Prostate gland (tissue), 2 donors: ENCODE results near the gene GNG13. TPM values are rescaled to one million over a fixed set of nuclear protein-coding genes. Genes with fewer than 3 reads are reported as not detected.

ENCODE experiments used
- DNase-seq: peaks from one replicate; pipeline ENCODE4 v3.0.0-alpha.2; 2019; ENCODE audit warnings: low spot score
- H3K27ac ChIP-seq, 2 donors: fragments of 200-600 bp; sonication (generic); 2 replicates each; pipeline ENCODE4 v1.5.1; 2017 to 2019
- H3K27me3 ChIP-seq: fragments of 200-600 bp; sonication (generic); replicated peaks from 2 replicates; pipeline ENCODE4 v1.5.1; 2019; ENCODE audit not compliant: insufficient read depth
- H3K36me3 ChIP-seq, 2 donors: fragments of 200-600 bp; sonication (generic); 1 replicate in 1 of 2; 2 replicates in 1 of 2; pipeline versions ENCODE4 v1.5.1 to v1.8.1; 2017 to 2019
- H3K4me1 ChIP-seq: fragments of 200-600 bp; sonication (generic); replicated peaks from 2 replicates; pipeline ENCODE4 v1.5.1; 2019
- H3K4me3 ChIP-seq, 2 donors: fragments of 200-600 bp; sonication (generic); 2 replicates each; pipeline ENCODE4 v1.5.1; 2017 to 2019
- H3K9me3 ChIP-seq: fragments of 200-600 bp; sonication (generic); 2 replicates; pipeline ENCODE4 v1.5.1; 2017
- POLR2A ChIP-seq: fragments of 450-650 bp; IDR thresholded peaks from one replicate; pipeline ENCODE4 v1.6.1; 2016; ENCODE audit warnings: antibody characterized with exemption, mild to moderate bottlenecking
- POLR2AphosphoS5 ChIP-seq: sonication (generic); formaldehyde crosslinking; IDR thresholded peaks from one replicate; pipeline ENCODE4 v1.6.1; 2017; ENCODE audit warnings: antibody characterized with exemption
- WGBS: methylation state at CpG from one replicate; pipeline ENCODE4 v1.1.5; 2018; 5-methylcytosine and 5-hydroxymethylcytosine counted together
- intact Hi-C: fragments of 100-400 bp; cut with DNase I; formaldehyde crosslinking; loops from one replicate; pipeline ENCODE4 v1.14.2; 2022
- microRNA counts, 2 donors: library from miRNA; unstranded; fragments of <30 nt; microRNA quantifications; one replicate each; lab custom pipeline; 2016 to 2017
- microRNA-seq: library from miRNA; unstranded; fragments of <30 nt; microRNA quantifications from one replicate; pipeline ENCODE4, GENCODE V29; 2016
- small RNA-seq, 2 donors: library from RNA; depleted of rRNA; stranded (forward); fragments of <200 nt; gene quantifications; one replicate each; pipeline ENCODE3, GENCODE V24; 2016
- total RNA-seq, 2 donors: library from RNA; depleted of rRNA; stranded (reverse); fragments of >200 nt; gene quantifications; one replicate each; pipeline ENCODE4 v1.1.0, GENCODE V29; 2016
- TF ChIP-seq, protein P1 (sequence below), 4 experiments: fragments of 200-600 bp in 2 of 4; fragments of 450-650 bp in 2 of 4; sonication (generic) in 2 of 4; IDR thresholded peaks; 1 replicate in 3 of 4; 2 replicates in 1 of 4; pipeline ENCODE4 v1.5.1; 2016 to 2019; ENCODE audit warnings: antibody characterized with exemption in 4 of 4, mild to moderate bottlenecking in 2 of 4, moderate library complexity in 2 of 4

GNG13 gene
- total RNA-seq, 2 donors from 2014 or later = not detected

DNA sequence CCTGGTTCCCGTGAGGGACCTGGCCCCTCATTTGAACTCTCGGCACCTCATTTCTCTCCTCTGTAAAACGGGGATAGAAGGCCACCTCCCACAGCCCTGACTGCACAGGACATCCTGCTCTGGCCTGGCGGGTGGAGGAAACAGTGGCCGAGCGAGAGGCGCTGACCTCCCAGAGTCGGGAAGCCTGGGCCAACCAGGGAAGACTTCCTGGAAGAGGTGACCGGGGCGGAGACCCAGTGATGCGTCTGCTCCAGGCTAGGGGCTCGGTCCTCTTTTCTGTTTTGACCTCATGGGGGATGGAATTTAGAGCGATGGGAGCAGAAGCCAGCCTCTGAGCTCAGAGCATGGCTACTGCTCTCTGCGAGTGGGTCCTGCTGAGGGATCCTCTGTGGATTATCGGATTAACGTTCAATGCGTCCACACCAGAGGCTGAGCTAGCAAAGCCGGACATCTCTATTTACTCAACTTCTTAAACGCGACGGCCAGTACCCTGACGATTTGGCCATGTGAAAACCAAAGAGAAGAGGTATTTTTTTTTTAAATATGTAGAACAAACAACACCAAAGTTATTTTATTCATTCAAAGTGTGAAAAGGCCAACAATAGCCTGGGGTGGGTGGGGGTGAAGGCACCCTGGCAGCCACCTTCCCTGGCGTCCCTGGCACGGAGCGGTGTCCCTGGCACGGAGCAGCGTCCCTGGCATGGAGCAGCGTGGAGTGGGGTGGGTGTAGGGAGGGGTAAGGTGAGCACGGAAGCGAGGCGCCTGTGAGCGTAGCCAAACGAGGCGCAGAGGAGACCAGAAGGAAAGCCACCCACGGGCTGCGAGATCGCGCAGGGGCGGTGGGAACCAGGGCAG lies 49.2 kb downstream of the GNG13 start:
- no peak for TF ChIP-seq POLR2A
- no peak for TF ChIP-seq POLR2AphosphoS5
- 46% methylated on average over 37 of the region's 39 CpGs for WGBS
- peak overlapping the region in 1 of 2 donors; percentile 36 for H3K27ac ChIP-seq
- H3K4me3 ChIP-seq = no peak overlapping the region
- no peaks in the 10 kb centered on the region for H3K27me3 ChIP-seq
- H3K9me3 ChIP-seq = no peaks in the 10 kb centered on the region
- H3K4me1 ChIP-seq = no peaks in the 10 kb centered on the region
- intact Hi-C loops = no loop called here
- DNase-seq = no peak
- H3K36me3 ChIP-seq = no peaks in the 10 kb centered on the region

DNA sequence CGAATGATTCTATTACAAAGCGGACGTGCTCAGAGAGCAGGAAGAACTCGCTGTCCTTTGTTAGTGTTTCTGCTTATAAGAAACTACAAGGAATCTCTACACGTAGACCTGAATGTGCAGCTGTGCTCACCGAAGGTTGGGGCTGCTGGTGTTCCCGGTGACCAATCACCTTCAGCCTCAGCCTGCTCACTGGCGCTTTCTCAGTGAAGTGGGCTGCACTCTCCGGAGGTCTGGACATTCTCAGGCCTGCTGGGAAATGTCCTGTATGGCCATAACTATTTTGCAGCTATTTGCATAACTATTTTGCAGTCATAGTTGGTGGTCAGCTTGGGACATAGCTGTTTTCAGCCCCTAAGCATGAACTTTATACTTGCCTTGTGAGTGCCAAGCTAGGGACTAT lies 50.0 kb downstream of the GNG13 start:
- Histone ChIP-seq H3K9me3 (no peaks in the 10 kb centered on the region), H3K36me3 (no peaks in the 10 kb centered on the region), H3K27me3 (no peaks in the 10 kb centered on the region), H3K27ac (no peak overlapping the region), H3K4me1 (no peaks in the 10 kb centered on the region), H3K4me3 (no peak overlapping the region)
- WGBS = 56% methylated on average over 9 of the region's 9 CpGs
- DNase-seq = no peak
- intact Hi-C loops = no loop called here
- TF ChIP-seq POLR2AphosphoS5 (no peak), POLR2A (no peak)
- TF ChIP-seq, protein P1, sequence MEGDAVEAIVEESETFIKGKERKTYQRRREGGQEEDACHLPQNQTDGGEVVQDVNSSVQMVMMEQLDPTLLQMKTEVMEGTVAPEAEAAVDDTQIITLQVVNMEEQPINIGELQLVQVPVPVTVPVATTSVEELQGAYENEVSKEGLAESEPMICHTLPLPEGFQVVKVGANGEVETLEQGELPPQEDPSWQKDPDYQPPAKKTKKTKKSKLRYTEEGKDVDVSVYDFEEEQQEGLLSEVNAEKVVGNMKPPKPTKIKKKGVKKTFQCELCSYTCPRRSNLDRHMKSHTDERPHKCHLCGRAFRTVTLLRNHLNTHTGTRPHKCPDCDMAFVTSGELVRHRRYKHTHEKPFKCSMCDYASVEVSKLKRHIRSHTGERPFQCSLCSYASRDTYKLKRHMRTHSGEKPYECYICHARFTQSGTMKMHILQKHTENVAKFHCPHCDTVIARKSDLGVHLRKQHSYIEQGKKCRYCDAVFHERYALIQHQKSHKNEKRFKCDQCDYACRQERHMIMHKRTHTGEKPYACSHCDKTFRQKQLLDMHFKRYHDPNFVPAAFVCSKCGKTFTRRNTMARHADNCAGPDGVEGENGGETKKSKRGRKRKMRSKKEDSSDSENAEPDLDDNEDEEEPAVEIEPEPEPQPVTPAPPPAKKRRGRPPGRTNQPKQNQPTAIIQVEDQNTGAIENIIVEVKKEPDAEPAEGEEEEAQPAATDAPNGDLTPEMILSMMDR (IDR thresholded peaks at IDR 0.05) = no peak

DNA sequence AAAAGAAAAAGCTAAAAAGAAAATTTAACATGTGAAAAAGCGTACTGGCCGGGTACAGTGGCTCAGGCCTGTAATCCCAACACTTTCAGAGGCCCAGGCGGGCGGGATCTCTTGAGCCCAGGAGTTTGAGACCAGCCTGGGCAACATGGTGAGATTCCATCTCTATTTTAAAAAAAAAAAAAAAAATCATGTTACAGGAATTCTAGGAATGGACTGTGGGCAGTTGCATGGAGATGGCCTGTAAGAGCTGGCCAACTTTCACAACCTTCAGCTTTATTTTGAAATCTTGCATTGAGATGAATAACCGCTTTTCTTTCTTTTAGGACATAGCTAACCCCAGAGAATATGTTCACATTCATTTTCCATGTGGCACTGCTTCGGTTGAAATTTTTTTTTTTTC lies 51.5 kb downstream of the GNG13 start:
- no peak overlapping the region for H3K27ac ChIP-seq
- TF ChIP-seq, protein P1 (IDR thresholded peaks at IDR 0.05) = no peak
- TF ChIP-seq POLR2AphosphoS5 = no peak
- no peak for TF ChIP-seq POLR2A
- intact Hi-C loops = no loop called here
- H3K4me3 ChIP-seq = no peak overlapping the region
- no peaks in the 10 kb centered on the region for H3K27me3 ChIP-seq
- WGBS = 74% methylated on average over 6 of the region's 6 CpGs
- DNase-seq = no peak
- H3K4me1 ChIP-seq = no peaks in the 10 kb centered on the region
- no peaks in the 10 kb centered on the region for H3K36me3 ChIP-seq
- H3K9me3 ChIP-seq = no peaks in the 10 kb centered on the region

MicroRNA genes within 50 kb of the gene (microRNA counts, 767-probe panel; counts per million panel counts)
- microRNA hsa-miR-662 (lab: Ali Mortazavi, UCI) = 431 to 1,408 counts per million in 2 donors

Small RNA genes within 50 kb of the gene (microRNA-seq; reads per million reads assigned to microRNA genes)
- gene MIR662 = not detected

Small RNA genes within 50 kb of the gene (small RNA-seq; reads per million reads assigned to genes)
- 0 reads per million in 2 donors for gene MIR662

Other genes starting within 250 kb of the GNG13 start
- 1 to 10 TPM in 1 of 2 donors, not detected in 1; 5.1 TPM for gene PRR35, start 240.3 kb downstream of the GNG13 start, total RNA-seq
- gene NHLRC4, start 233.7 kb downstream of the GNG13 start, total RNA-seq = 1 to 10 TPM; 2.9 to 6.2 TPM
- gene PIGQ, start 230.8 kb downstream of the GNG13 start, total RNA-seq = 10 to 100 TPM; 70.1 to 85.8 TPM
- gene RAB40C, start 210.7 kb downstream of the GNG13 start, total RNA-seq = 10 to 100 TPM; 41.8 to 68.0 TPM
- gene WFIKKN1, start 169.7 kb downstream of the GNG13 start, total RNA-seq = 1 to 10 TPM; 1.5 to 1.9 TPM
- 100 to 1,000 TPM; 179 to 207 TPM for gene METTL26, start 164.4 kb downstream of the GNG13 start, total RNA-seq
- 10 to 100 TPM; 59.5 to 61.6 TPM for gene MCRIP2, start 158.9 kb downstream of the GNG13 start, total RNA-seq
- 10 to 100 TPM; 36.8 to 60.4 TPM for gene WDR90, start 151.4 kb downstream of the GNG13 start, total RNA-seq
- gene RHOT2, start 132.6 kb downstream of the GNG13 start, total RNA-seq = 100 to 1,000 TPM; 101 to 169 TPM
- 1 to 10 TPM; 4.5 to 4.9 TPM for gene RHBDL1, start 125.1 kb downstream of the GNG13 start, total RNA-seq
- 100 to 1,000 TPM; 173 to 255 TPM for gene STUB1, start 120.3 kb downstream of the GNG13 start, total RNA-seq
- 100 to 1,000 TPM; 121 to 132 TPM for gene JMJD8, start 116.4 kb downstream of the GNG13 start, total RNA-seq
- 10 to 100 TPM; 18.2 to 26.4 TPM for gene WDR24, start 110.3 kb downstream of the GNG13 start, total RNA-seq
- 1 to 10 TPM; 6.1 to 9.1 TPM for gene FBXL16, start 94.9 kb downstream of the GNG13 start, total RNA-seq
- gene METRN, start 85.6 kb downstream of the GNG13 start, total RNA-seq = 10 to 100 TPM; 52.0 to 78.2 TPM
- gene ANTKMT, start 79.6 kb downstream of the GNG13 start, total RNA-seq = 10 to 100 TPM; 55.3 to 73.1 TPM
- gene CCDC78, start 74.3 kb downstream of the GNG13 start, total RNA-seq = 1 to 10 TPM; 2.3 to 3.0 TPM
- 10 to 100 TPM in 1 of 2 donors, 1 to 10 TPM in 1; 7.7 to 10.1 TPM for gene HAGHL, start 73.6 kb downstream of the GNG13 start, total RNA-seq
- 10 to 100 TPM; 56.7 to 76.6 TPM for gene CIAO3, start 59.7 kb downstream of the GNG13 start, total RNA-seq
- 1 to 10 TPM in 1 of 2 donors, under 1 TPM in 1; 0.74 to 7.3 TPM for gene MSLN, start 40.0 kb downstream of the GNG13 start, total RNA-seq
- gene RPUSD1, start 12.4 kb downstream of the GNG13 start, total RNA-seq = 10 to 100 TPM; 22.0 to 32.4 TPM
- gene CHTF18, start 12.1 kb downstream of the GNG13 start, total RNA-seq = 10 to 100 TPM in 1 of 2 donors, 1 to 10 TPM in 1; 7.8 to 57.5 TPM
- gene LMF1, start 170.2 kb upstream of the GNG13 start, total RNA-seq = 10 to 100 TPM; 86.1 to 87.5 TPM
- gene SOX8, start 181.0 kb upstream of the GNG13 start, total RNA-seq = 10 to 100 TPM in 1 of 2 donors, under 1 TPM in 1; 0.59 to 11.9 TPM